HG02938 (cell line): ENCODE measurements around the gene MLLT6.

Source experiments
- ATAC-seq: cut with Tn5 transposase; IDR thresholded peaks from one replicate; pipeline ENCODE4 v1.9.1; 2021; ENCODE audit warnings: mild to moderate bottlenecking, moderate library complexity; ENCODE audit not compliant: unreplicated experiment

Gene MLLT6

GRCh38 chr17:38753071-38753506 lies 48.0 kb downstream of the MLLT6 start:
- ATAC-seq: no peak

- no peak for ATAC-seq
Observed at GRCh38 chr17:38761612-38762011, 56.5 kb downstream of the MLLT6 start.

- no peak for ATAC-seq
Observed at GRCh38 chr17:38762231-38762630, 57.2 kb downstream of the MLLT6 start.

GRCh38 chr17:38766341-38766740 lies 61.3 kb downstream of the MLLT6 start:
- ATAC-seq: no peak

- no peak for ATAC-seq
Observed at GRCh38 chr17:38768417-38768816, 63.3 kb downstream of the MLLT6 start.

- no peak for ATAC-seq
Observed at GRCh38 chr17:38773258-38773657, 68.2 kb downstream of the MLLT6 start.

- no peak for ATAC-seq
Observed at GRCh38 chr17:38777641-38778250, 72.7 kb downstream of the MLLT6 start.
